GM12891 (cell line): ENCODE data around the gene PTPRT.

Experiments
- POLR2A ChIP-seq: IDR thresholded peaks from 2 replicates; pipeline ENCODE4 v1.6.1; 2011; ENCODE audit warnings: low read depth, low read length, control low read depth
- POLR2AphosphoS5 ChIP-seq: IDR thresholded peaks from 2 replicates; pipeline ENCODE4 v1.6.1; 2011; ENCODE audit warnings: low read depth, low read length, control low read depth
- POU2F2 ChIP-seq: IDR thresholded peaks from 2 replicates; pipeline ENCODE4 v1.6.1; 2011; ENCODE audit warnings: low read depth, mild to moderate bottlenecking, control low read depth, low read length, moderate library complexity

GRCh38 chr20:42924215-42924614, 265.5 kb downstream of the PTPRT start:
- TF ChIP-seq POLR2A (no peak), POU2F2 (no peak), POLR2AphosphoS5 (no peak)
